Smooth muscle cell of bladder (primary cell): ENCODE measurements around the gene HOXC12. TPM values are rescaled to one million over a fixed set of nuclear protein-coding genes. Genes with fewer than 3 reads are reported as not detected.

Source experiments
- total RNA-seq: library from RNA; depleted of rRNA; stranded (reverse); fragments of >200 nt; gene quantifications from 2 replicates; pipeline ENCODE4 v1.2.3, GENCODE V29; 2014

The HOXC12 gene, protein sequence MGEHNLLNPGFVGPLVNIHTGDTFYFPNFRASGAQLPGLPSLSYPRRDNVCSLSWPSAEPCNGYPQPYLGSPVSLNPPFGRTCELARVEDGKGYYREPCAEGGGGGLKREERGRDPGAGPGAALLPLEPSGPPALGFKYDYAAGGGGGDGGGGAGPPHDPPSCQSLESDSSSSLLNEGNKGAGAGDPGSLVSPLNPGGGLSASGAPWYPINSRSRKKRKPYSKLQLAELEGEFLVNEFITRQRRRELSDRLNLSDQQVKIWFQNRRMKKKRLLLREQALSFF
- not detected in 2 replicates for total RNA-seq

DNA sequence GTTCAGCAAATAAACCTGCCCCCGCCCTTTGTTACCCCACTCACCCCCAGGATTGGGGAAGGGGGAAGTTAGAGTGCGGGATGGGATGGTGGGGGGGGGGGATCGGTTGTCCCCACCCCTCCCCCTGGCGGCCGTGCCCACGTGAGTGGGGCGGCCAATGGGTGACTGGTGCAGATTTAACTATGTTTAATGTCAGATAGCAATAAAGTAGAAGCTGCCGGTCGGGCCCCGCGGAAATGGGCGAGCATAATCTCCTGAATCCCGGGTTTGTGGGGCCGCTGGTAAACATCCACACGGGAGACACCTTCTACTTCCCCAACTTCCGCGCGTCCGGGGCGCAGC lies at the start of gene HOXC12:
Gene HOXC12 (plus strand): TSS at position 210 of the 342 bp plus-strand sequence. CDS start 27 bp downstream, at position 237.

DNA sequence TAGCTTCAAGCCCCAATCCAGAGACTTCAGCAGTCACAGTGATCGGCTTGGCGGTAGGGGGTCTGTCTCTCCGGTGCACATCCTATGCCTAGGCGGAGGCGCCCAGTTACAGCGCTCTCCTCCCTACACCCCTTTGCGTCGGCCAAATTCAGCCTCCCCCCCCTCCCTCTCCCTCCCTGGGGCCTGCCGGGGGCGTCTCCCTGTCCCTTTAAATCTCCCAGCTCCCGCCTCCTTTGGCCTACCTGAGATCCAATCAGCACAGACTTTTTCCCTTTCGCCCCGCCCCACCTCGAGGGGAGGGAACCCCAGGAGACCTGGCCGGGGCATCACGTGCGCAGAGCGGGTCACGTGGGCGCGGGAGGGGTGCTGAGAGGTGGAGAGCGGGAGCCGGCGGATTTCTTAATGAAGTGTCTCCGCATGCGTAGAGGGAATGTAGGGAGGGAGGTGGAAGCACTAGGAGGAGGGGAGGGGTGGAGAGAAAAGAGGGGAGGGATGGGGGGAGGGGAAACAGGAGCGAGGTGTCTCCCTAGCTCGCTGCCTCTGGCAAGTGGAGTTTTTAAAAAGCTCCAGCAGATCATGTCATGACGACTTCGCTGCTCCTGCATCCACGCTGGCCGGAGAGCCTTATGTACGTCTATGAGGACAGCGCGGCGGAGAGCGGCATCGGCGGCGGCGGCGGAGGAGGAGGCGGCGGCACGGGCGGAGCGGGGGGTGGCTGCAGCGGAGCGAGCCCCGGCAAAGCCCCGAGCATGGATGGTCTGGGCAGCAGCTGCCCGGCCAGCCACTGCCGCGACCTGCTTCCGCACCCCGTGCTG lies 16.2 kb upstream of the HOXC12 start, which contains the start of gene HOXC13:
Gene HOXC13 (plus strand): TSS at position 506 of the 815 bp plus-strand sequence. CDS start 76 bp downstream, at position 582.

DNA sequence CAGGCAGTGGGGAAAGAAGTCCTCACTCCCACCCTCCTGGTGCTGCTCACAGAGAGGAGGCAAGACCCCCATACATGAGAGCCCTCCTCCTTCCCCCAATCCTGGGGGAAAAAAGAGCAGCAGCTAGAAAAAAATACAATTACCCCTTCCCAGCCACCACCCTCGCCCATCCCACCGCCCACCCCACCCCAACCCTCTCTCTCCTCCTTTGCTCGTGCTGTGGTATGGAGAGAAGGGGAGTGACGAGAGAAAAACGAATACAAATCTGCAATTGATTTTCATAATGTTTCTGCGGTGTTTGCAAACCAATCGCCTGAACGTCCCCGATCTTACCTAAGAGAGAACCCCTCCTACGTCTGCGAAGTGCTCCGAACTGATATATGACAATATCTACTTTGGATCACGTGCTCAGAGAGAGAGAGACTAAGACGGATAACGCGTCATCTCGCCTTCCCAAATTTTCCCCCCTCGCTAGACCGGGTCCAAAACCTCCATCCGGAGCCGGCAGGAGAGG lies 18.1 kb downstream of the HOXC12 start, which contains the start of gene HOXC11:
Gene HOXC11 (plus strand): TSS at position 405 of the 514 bp plus-strand sequence. CDS start 116 bp downstream, outside the sequence.

DNA sequence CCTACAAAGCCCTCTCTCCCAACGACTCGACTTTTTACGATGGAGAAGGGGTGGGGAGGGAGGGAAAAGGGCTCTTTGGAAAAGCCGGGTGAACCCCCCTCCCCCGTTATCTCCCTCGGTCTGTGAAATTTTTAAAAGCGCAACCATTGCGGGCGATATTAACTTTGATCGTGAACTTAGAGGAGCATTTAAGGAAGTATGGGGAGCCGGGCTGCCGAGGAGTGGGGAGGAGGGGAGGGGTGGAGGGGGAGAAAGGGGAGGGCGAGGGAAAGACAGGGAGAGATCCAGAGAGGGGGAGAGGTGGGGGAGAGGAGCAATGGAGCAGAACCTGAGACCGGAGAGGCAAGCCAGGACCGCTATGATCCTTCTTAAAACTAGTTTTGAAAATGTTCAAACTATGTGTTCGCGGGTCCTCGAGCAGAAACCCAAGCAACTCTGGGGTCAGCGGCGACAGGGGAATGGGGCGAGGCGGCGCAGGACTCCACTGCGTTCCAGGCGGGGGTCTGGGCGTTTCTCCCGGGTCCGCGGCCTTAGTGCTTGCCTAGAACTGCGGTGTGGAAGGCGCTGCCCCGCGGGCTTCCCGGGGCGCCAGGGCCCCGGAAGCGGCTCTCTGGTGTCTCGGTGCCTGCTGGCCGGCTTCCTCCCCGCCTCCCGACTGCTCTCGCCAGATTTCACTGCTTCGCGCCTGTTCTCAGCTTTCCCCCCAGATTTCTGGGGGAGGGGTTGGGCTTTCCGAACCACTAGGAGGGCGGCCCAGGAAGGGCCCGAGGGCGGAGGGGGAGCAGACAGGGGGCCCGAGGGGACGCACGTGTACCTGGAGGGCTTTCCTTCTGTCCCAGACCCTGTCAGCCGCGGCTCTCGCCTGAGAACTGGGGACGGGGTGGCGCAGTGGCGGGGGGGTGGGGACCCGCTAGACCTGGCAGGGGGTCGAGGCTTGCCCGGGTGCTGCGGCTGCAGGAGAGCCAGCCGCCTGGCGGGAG lies 19.7 kb downstream of the HOXC12 start, which contains the start of gene HOTAIR:
Gene HOTAIR (minus strand): TSS at position 871 of the 980 bp plus-strand sequence.

DNA sequence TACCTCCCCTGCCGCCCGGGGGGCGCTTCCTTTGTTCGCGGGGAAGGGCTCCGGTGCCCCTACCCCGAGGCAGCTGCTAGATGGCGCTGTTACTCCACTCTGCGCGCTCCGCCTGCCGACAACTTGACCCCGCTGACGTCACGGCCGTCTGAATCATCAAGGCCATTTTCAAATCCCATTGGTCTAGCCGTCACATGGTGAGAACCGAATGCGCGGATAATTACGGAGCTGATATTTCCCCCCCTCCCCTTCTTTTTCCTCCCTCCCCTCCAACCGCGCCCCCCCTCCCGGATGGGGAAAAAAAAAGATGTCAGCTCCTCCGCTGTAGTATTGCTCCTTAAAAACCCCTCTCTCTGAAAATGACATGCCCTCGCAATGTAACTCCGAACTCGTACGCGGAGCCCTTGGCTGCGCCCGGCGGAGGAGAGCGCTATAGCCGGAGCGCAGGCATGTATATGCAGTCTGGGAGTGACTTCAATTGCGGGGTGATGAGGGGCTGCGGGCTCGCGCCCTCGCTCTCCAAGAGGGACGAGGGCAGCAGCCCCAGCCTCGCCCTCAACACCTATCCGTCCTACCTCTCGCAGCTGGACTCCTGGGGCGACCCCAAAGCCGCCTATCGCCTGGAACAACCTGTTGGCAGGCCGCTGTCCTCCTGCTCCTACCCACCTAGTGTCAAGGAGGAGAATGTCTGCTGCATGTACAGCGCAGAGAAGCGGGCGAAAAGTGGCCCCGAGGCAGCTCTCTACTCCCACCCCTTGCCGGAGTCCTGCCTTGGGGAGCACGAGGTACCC lies 30.4 kb downstream of the HOXC12 start, which contains the start of gene HOXC10:
Gene HOXC10 (plus strand): TSS at position 246 of the 791 bp plus-strand sequence. CDS start 114 bp downstream, at position 360.

DNA sequence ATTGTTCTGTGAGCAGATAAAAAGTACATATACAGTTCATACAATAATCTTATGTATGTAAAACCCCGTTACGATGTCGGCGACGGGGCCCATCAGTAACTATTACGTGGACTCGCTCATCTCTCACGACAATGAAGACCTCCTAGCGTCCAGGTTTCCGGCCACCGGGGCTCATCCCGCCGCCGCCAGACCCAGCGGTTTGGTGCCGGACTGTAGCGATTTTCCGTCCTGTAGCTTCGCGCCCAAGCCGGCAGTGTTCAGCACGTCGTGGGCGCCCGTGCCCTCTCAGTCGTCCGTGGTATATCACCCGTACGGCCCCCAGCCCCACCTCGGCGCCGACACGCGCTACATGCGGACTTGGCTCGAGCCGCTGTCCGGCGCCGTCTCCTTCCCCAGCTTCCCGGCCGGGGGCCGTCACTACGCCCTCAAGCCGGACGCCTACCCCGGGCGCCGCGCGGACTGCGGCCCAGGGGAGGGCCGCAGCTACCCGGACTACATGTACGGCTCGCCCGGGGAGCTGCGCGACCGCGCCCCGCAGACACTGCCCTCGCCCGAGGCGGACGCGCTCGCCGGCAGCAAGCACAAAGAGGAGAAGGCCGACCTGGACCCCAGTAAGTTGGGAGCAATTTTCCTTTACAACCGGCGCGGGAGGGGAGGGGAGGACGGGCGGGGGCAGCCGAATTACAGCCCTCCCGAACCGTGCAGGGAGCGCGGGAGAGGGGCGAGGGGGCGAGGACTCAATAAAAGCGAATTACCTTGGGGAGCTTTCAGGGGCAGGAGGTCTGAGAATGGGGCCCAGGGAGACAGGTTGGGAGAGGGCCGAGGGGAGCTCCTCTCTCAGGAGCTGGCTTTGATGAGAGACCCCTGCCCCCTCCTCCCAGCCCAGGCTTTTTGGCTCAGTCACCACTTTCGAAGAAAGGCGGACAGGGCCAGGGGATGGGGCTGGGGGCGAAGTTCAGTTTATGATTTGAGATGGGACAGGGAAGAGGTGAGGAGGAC lies 45.7 kb downstream of the HOXC12 start, which contains the start of gene HOXC9:
Gene HOXC9 (plus strand): TSS at position 46 of the 999 bp plus-strand sequence. CDS start 28 bp downstream, at position 74.

Other genes with a start within 250 kb of the HOXC12 start
- gene CALCOCO1, start 227.5 kb upstream of the HOXC12 start, total RNA-seq, result 84.9 and 124 TPM in 2 replicates
- not detected in 2 replicates for gene CISTR, start 202.9 kb upstream of the HOXC12 start, total RNA-seq
- not detected in 2 replicates for gene HOXC13, start 16.1 kb upstream of the HOXC12 start, total RNA-seq
- under 0.01 and 0.14 TPM in 2 replicates for gene HOXC11, start 18.2 kb downstream of the HOXC12 start, total RNA-seq
- 0.09 and 0.28 TPM in 2 replicates for gene HOTAIR, start 20.1 kb downstream of the HOXC12 start, total RNA-seq
- 0.18 and 0.43 TPM in 2 replicates for gene HOXC10, start 30.2 kb downstream of the HOXC12 start, total RNA-seq
- 0.28 and 0.57 TPM in 2 replicates for gene HOXC9, start 45.3 kb downstream of the HOXC12 start, total RNA-seq
- under 0.01 and 0.18 TPM in 2 replicates for gene HOXC8, start 54.1 kb downstream of the HOXC12 start, total RNA-seq
- gene HOXC6, start 73.5 kb downstream of the HOXC12 start, total RNA-seq, result 0.18 and 0.28 TPM in 2 replicates
- gene HOXC5, start 78.1 kb downstream of the HOXC12 start, total RNA-seq, result not detected in 2 replicates
- gene HOXC4, start 98.9 kb downstream of the HOXC12 start, total RNA-seq, result 0.09 and 0.14 TPM in 2 replicates
- 23.4 and 25.0 TPM in 2 replicates for gene SMUG1, start 234.1 kb downstream of the HOXC12 start, total RNA-seq